GM12864 (cell line): ENCODE results near the gene ANGPTL2.

ENCODE experiments used
- DNase-seq: peaks from one replicate; pipeline ENCODE4 v3.0.0-alpha.2; 2011; ENCODE audit warnings: low read depth
- H3K4me3 ChIP-seq: 2 replicates; pipeline ENCODE4 v1.5.1; 2011; ENCODE audit warnings: mild to moderate bottlenecking, low read depth, low read length, control low read depth
- CTCF ChIP-seq: IDR thresholded peaks from 2 replicates; pipeline ENCODE4 v1.5.1; 2011; ENCODE audit warnings: low read depth, mild to moderate bottlenecking, moderate library complexity, low read length, control low read depth, inconsistent platforms; ENCODE audit errors: missing control alignments

The ANGPTL2 gene

GRCh38 chr9:127056446-127056845 lies 66.0 kb downstream of the ANGPTL2 start:
- H3K4me3 ChIP-seq = no peak overlapping the region
- TF ChIP-seq CTCF = no peak
- DNase-seq = no peak

- no peak for DNase-seq
- H3K4me3 ChIP-seq = no peak overlapping the region
Observed at GRCh38 chr9:127055745-127056402, 66.6 kb downstream of the ANGPTL2 start.

GRCh38 chr9:127053960-127054359 lies 68.5 kb downstream of the ANGPTL2 start:
- H3K4me3 ChIP-seq = no peak overlapping the region
- no peak for DNase-seq
- TF ChIP-seq CTCF = no peak

More at GRCh38 chr9:127055745-127056402, 66.6 kb downstream of the ANGPTL2 start:
- no peak for TF ChIP-seq CTCF

- no peak for DNase-seq
- no peak overlapping the region for H3K4me3 ChIP-seq
- TF ChIP-seq CTCF = no peak
Observed at GRCh38 chr9:127053057-127053821, 69.2 kb downstream of the ANGPTL2 start.

GRCh38 chr9:127051881-127052595 lies 70.4 kb downstream of the ANGPTL2 start:
- DNase-seq = no peak
- no peak for TF ChIP-seq CTCF

GRCh38 chr9:127050591-127051001 lies 71.8 kb downstream of the ANGPTL2 start:
- no peak for DNase-seq
- no peak overlapping the region for H3K4me3 ChIP-seq
- TF ChIP-seq CTCF = no peak

More at GRCh38 chr9:127051881-127052595, 70.4 kb downstream of the ANGPTL2 start:
- H3K4me3 ChIP-seq = no peak overlapping the region
